Central memory CD4-positive, alpha-beta T cell (primary cell): ENCODE data around the gene TNFRSF19.

ENCODE experiments used
- DNase-seq: peaks from one replicate; pipeline ENCODE4 v3.0.0; 2022

Gene TNFRSF19

DNA sequence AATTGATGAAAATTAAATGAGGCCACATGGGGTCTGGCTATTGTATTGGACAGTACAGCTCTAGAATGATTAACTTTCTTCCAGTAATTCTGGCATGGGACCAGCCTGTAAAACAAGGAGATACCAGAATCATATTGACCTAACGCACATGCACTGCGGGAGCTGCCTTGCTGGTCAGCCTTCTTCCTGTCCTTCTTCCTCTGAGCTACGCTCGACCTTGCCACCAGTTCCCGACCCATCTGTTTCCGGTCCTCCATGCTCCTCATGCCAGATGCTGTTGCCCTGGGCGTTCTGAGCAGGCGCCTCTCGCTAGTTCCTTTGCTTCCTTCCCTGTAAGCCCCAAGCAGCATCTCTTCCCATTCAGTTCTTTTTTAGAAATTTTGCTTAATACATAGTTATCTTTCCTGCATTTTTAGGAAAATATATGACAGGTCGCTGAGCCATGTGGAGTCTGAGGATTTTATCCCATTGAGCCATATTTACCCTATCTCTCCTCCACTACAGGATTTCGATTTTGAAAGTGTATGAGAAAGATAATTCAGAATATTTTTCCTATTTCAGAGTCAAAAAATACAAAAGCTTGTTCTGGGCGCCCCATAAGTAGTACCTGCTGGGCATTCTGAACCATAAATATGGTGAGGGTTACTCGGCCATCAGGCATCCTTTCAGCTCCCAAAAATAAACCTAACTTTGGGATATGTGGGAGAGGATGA, 38.6 kb downstream of the TNFRSF19 start:
- no peak for DNase-seq

DNA sequence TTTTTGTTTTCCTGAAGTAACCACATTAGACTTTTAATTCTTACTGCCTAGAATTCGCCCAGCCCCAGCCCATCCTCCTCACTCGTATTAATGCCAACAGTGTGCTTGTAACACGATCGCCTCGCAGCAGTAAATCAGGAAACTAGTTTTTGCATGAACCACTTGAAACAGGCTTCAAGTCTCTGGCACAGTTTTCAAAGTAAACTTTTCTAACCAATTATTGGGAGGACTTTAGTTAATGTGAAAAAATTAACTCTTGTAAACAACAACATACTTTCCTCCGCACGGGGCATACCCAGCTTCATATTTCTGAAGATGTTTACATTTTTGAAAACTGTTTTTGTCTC, 39.2 kb downstream of the TNFRSF19 start:
- DNase-seq, result no peak

DNA sequence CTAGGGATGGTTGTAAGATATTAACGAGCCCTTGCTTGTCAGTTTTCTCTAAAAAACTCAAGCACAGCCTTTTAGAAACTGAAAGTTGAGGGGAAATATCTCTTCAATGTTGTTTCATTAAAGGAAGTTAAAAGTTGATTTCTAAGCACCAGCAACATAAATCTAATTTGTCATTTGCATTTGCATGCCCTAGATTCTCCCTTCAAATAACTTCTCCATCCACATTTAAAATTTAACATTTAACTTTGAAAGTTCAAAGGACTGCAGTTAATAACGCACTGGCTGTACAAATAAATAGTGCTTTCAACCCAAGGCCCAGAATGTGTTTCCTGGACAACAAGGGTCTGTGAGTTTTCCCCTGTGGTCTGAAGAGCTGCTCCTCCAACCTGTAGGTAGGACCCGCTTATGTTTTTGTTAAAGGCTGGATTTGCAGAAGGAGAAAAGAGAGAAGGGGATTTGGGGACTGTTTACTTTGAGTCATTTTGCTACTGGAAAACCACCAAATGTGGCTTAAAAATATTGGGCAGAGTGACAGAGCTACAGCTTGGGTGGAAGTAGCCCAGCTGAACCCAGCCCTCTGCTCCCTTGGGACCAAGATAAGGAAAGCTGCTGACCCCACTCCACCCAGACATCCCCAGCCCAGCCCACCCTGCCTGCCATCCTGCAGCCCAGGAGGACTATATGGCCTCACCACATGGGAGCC, 39.8 kb downstream of the TNFRSF19 start:
- DNase-seq, result no peak

DNA sequence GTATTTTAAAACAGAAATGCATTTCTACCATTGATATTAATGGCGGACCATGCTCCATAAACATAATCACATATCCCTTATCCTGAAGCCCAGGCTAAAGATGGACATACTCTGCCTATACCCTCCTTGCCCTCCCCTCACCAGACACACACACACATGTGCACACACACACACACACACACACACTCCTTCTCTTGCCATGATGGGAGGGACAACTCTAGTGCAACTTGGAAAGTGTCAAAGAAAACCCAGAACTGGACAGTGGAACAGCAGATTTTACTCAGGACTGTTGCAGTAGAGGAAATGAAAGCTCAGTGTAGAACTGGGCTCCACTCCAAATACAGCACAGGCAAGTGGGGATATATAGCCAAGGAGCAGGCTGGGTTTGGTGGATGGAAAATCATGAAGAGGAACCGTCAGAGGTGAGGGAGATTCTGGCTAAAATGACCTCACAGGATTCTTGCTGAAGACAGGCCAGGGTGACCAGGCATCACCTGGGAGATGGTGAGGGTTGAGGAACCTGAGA, 40.8 kb downstream of the TNFRSF19 start:
- DNase-seq, result no peak

DNA sequence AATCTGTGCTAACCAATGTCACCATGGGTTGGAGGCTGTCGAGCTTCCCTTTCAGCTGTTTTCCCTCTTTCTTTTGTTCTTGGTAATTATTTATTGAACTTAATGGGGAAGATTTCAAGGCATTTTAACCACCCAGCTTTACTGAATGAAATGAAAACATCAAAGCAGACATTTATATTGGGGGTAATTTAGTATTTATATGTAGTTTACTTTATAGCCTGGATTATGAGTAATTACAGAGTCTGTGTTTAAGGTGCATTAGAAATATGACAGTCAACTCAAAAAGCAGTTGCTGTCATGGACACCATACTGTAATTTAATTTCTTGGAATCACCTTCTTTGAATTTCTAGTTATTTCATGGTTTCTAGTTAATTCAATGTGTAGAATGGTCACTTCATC, 42.0 kb downstream of the TNFRSF19 start:
- DNase-seq, result no peak

DNA sequence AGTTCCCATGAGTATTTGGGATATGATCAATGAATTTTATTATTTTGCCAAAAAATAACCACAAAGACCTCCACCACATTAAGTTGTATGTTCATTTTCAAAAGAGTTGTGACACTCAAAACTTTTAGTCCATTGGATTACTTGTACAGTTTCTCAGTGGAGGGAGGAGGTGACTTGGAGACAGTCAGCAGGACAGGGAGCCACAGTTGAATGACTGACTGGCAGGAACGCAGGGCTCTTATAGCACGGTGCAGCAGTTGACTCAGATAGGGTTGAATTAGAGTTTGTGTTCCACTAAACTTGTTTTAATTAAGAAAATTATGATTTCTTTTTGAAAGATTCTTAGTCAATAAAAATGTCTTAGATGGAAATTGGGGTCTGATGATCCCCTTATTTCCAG, 42.5 kb downstream of the TNFRSF19 start:
- DNase-seq, result no peak

DNA sequence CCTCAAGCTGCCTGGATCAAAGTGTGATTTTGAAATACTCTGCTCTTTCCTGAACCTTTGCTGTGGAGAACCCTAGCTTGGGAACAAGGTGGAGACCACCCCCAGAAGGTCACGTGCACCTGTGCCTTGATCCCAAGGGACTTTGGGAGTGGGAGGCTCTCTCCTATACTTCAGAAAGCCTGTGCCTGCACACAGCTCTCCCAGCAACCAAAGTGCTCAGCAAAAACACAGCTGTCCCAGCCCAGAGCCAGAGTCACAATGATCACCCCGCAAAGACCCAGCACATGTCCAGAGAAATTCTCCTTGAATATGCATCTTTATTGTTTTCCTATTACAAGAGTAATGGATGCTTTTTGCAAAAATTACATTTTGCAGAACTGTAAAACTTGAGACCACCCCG, 43.4 kb downstream of the TNFRSF19 start:
- DNase-seq, result no peak

DNA sequence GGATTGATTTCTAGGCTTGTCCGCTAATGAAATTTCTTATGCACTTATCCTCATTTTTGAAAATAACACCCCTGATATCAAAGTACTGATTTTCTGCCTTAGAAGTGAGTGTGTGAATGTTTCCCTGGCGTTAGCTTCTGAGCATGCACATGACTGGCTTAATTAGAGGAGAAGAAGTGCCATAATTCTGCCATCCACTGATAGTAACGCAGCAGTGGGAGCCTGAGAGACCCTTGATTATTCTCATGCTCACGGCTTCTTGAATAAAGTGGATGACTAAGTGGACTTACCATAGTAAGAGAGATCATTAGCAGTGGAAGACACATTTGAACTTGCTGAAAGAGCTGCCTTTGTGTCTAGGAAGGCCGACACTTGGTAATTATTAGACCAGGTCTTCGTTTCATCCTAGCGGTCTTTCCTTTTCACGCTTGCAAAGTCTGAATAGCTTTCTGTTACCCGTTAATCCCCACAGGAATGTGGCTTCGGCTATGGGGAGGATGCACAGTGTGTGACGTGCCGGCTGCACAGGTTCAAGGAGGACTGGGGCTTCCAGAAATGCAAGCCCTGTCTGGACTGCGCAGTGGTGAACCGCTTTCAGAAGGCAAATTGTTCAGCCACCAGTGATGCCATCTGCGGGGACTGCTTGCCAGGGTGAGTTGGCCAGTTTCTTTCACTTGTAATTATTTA, 45.3 kb downstream of the TNFRSF19 start:
- DNase-seq, result no peak

DNA sequence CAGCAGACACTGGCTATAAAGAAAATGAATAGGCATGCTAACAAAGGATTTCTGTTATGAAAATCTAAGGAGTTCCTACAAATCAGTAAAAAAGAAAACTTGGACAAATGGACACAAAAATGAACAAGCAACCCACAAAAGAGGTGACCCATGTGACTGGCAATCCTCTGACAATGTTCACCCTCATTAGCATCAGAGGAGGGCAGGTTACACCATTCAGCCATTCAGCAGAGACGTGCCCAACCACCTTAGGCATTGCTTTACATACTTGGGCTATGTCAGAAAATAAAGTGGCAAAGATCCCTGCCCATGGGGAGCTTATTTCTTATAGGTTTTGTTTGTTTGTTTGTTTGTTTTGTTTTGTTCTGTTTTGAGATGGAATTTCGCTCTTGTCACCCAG, 46.0 kb downstream of the TNFRSF19 start:
- no peak for DNase-seq

DNA sequence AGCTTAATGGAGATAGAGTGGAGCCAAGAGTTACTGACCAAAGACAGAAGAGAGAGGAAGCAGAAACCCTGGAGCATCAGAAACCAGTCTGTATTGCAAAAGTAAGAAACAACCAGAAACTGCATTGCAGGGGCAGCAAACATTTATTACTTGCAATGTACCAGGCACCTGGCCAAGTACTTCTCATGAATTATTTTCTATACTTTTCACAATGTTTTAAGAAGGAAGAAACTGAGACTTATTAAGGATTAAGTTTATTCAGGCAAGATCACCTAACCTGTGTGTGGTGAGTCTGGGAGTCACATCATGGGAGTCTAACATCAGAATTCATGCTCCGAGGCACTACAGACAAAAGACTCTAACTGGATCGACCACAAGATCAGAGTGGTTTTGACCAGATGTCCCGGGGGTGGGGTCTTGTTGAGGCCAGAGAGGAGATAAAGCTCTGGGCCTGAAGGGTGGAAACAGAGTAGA, 47.4 kb downstream of the TNFRSF19 start:
- DNase-seq, result no peak

DNA sequence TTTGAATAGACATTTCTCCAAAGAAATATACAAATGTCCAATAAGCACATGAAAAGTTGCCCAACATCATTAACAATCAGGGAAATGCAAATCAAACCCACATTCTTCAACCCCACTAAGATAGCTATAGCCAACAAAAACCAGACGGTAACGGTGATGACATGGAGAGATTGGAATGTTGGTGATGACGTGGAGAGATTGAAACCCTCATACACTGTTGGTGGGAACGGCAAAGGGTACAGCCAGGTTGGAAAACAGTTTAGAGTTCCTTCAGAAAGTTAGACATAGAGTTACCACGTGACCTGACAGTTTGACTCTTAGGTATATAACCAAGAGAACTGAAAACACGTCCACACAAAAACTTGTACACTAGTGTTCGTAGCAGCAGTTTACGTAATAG, 48.1 kb downstream of the TNFRSF19 start:
- no peak for DNase-seq

DNA sequence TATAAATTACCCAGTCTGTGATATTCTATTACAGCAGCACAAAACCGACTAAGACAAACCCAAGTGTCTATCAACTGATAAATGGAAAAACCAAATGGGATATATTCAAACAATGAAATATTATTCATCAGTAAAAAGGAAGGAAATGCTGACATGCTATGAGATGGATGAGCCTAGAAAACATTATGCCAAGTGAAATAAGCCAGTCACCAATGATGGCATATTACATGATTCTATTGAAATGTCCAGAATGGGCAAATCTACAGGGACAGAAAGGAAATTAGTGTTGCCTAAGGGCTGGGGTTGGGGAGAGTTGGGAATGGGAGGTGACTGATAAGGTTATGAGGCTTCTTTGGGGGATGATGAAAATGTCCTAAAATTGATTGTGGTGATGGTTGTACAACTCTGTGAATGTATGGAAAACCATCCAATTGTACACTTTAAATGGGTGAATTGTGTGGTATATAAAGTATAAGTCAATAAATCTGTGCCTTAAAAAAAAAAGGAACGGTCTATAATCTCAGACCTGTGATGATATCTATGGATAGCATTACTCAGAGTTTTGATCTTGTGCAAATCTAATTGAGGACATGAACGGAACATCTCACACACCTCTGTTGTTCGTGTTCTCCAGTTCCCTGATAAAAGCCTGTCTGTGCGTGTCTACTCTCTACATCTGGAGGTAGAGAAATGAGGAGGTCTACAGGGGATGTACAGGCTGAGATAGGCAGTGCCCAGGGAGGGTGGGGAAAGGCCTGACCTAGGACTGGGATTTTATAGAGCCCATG, 49.0 kb downstream of the TNFRSF19 start:
- DNase-seq, result no peak

DNA sequence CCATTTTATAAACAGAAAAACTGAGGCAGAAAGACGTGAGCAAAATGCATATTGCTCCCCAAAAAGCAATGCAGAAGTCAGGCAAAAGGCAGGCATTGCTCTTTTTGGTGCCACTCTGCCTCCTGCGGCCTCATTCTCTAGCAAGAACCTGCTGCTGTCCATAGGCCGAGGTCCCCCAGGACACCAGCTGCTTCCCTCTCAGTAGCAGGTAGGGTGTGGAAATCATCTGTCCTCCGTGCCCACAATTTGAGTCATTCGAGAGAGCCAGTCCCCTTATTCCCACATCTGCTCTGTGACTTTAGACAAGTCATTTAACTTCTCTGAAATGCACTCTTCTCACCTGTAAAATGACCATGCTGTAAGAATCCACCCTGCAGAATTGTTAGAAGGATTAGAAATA, 50.0 kb downstream of the TNFRSF19 start:
- DNase-seq, result no peak

DNA sequence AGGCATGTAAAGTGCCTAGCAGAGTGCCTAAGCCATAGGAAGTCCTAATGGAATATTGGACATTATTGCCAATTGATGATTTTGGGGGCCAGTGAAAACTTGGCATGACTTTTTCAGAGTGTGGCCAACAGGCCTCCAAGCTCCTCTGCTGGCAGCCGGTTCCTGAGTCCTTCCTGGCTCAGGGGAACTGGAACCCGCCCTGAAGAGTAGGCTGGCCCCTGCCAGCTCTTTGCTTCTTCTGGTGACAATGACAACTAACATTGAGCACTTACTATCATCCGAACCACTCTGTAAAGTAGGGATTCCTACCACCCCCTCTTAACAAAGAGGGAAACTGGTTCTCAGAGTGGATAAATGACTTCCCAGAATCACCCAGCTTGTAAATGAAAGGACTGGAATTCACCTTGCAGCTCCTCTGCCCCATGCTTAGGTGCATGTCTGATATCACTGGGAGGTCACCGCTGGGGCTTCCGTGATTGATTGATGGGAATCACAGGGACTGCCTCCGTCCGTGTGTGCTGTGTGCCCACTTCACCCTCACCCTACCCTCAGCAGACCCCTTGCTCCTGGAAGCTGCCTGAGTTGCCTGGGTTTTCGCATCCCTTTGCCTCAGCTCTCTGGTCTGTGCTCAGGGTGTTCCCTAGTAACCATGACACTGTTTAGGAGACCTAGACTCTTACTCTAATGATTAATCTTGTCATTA, 50.6 kb downstream of the TNFRSF19 start:
- no peak for DNase-seq

DNA sequence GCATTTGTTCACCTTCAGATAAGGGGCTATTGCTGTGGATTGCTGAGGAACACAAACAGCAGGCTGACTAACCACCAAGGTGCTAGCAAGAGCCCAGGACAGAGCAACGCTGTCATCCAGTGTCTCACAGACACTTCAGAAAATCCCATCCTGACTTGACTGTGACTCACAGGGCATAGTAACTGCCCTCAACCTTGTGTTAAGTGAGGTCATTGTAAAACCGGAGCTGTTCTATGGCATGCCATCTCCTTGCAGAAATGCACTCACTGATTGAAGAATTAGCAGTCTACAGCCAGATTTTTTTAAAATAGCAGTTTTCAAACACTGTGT, 51.1 kb downstream of the TNFRSF19 start:
- no peak for DNase-seq

DNA sequence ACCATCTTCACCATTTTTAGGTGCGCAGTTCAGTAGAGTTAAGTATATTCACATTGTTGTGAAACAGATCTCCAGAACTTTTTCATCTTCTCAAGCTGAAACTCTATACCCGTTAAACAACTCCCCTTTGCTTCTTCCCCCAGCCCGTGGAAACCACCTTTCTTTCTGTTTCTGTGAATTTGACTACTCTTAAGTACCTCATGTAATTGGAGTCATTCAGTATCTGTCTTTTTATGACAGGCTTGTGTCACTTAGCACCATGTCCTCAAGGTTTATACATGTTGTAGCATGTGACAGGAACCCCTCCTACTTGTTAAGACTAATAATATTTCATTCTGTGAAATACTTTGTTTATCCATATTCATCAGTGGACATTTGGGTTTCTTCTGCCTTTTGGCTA, 52.8 kb downstream of the TNFRSF19 start:
- no peak for DNase-seq

DNA sequence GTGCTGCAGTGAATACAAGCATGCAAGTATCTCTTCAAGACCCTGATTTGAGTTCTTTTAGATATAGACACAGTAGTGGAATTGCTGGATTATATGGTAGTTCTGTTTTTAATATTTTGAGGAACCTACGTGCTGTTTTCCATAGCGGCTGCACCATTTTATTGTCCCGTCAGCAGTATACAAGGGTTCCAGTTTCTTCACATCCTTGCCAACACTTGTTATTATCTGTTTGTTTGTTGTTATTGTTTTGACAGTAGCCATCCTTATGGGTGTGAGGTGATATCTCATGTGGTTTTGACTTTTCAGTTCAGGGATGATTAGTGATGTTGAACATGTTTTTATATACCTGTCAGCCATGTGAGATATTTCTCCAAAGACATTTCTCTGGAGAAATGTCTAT, 53.2 kb downstream of the TNFRSF19 start:
- DNase-seq, result no peak

DNA sequence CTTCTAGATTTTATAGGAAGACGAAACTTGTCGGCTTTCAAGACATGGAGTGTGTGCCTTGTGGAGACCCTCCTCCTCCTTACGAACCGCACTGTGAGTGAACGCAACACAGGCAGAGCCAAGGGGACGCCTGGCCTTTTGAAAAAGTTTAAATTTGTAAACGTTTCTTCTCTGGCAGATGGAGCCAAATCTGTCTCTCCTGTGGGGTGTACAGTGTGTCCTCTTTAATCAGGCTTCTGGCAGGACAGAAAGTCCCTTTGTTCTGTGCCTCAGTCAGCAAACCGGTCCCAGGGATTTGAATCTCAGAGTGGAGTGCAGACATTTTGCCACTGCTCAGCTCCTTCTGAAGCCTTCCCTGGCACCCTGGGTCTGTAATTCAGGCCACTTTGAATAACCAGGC, 56.5 kb downstream of the TNFRSF19 start:
- no peak for DNase-seq

DNA sequence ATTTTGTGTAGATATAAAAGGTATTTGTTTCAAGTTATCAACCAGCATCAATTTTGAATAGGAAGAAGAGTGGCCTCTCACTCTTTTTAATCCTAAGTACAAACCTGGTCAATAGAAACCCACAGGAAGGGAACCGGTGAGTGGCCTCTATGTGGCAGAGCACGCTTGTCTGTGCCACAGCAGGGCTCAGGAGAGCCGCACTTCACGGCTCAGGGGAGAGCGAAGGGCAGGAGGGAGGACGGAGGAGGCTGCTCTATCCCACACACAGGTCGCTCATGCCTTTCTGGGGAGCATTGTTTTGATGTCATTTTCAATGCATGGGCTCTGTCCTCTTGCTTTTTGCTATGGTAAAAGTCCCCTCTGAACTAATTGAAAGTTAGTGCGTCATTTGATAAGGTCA, 57.2 kb downstream of the TNFRSF19 start:
- no peak for DNase-seq

DNA sequence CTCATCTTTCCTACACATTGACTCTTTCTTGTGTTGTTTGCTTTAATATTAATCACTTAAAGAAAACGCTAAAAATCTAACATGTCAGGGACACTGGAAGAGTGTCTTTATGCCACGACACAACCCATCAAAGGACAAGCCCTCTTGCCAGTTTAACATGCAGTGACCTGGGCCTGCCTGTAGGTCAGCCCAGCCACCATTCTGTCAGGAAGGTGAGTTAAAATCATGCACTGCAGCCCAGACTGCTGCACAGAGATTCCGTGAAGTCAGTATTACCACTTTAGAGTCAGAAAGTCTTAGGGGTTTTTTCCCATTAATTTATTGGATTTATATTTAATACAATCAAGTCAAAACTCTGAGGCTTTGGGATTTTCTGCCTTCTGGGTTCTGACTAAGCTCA, 58.0 kb downstream of the TNFRSF19 start:
- no peak for DNase-seq

DNA sequence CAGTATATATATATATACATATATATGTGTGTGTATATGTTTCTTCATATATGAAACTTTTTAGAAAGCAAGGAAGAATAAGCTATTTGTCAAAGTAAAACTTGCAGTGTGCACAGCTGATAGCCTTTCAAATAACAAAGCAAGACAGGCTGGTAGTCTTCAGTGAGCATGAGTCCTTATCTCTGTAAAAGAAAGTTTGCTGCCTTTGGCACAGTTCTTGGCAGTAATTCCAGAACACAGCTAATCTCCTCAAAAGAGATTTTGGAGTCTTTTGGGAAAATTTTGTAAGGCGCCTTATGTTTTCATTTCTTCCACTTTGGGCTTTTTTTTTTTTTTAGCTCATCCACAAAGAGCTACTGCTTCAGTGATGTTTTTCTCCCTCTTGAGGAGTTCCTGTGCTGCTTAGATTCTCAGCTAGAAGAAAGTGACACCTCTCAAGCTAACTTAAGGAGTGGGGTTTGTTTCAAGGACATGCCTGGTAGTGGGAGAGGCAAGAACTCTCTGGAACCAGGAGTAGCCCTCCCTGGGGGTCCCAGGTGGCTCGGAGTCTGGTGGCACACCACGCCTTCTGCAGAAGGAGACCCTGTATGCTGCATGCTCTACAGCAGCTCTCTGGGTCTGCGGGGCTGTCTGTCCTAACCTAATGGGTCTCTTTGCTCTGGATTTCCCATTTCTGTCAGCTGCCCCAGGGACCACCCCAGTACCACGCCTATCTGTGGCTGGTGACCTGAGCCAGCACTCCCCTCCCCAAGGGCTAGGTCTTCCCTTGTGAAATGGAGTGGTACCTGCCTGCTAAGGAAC, 58.8 kb downstream of the TNFRSF19 start:
- DNase-seq, result no peak
